K562 (cell line): ENCODE results near the gene EPB41L4A. TPM values are rescaled to one million over a fixed set of nuclear protein-coding genes. Genes with fewer than 3 reads are reported as not detected.

Experiments
- ATAC-seq: fragments of 200-7000 bp; cut with Tn5 transposase; 3 replicates; pipeline ENCODE4 v1.9.1; 2020; ENCODE audit warnings: moderate library complexity
- BruUV-seq: library from RNA; stranded (reverse); fragments of 400-500 nt; replicated peaks from 2 replicates; lab custom pipeline; 2021; lab: Mats Ljungman, UMichigan
- CTCF ChIA-PET: fragments of 300-600 bp; formaldehyde crosslinking; extraction: SDS; loops from one replicate; lab custom pipeline; 2021; ENCODE audit warnings: low intra/inter-chr PET ratio; lab: Yijun Ruan, JAX
- POLR2A ChIA-PET: fragments of 300-600, 350-650 bp; sonication (Branson Sonifier 250); formaldehyde crosslinking; extraction: SDS; loops from one replicate; lab custom pipeline; 2021; ENCODE audit warnings: antibody characterized with exemption, inconsistent platforms; lab: Yijun Ruan, JAX
- DNase-seq, 4 experiments: peaks; one replicate each; pipeline versions ENCODE4 v3.0.0 to v3.0.0-alpha.2; 2011 to 2018; ENCODE audit warnings: low spot score in 3 of 4, mixed read lengths in 3 of 4; ENCODE audit errors: extremely low read depth in 1 of 4
- FAIRE-seq: peaks from 2 replicates; lab custom pipeline; 2011; peaks lifted over from hg19 to GRCh38; lab: Jason Lieb, UNC
- H2AFZ ChIP-seq: 2 replicates; pipeline ENCODE4 v1.6.0; 2011; ENCODE audit warnings: low read depth, low read length, control low read depth, inconsistent platforms
- H3K27ac ChIP-seq: fragments of 200-600 bp; 3 replicates; pipeline ENCODE4 v1.8.0; 2011; ENCODE audit warnings: low read depth, mild to moderate bottlenecking, control low read depth, inconsistent platforms, low read length, moderate library complexity, mixed read lengths; ENCODE audit errors: extremely low read depth
- H3K27me3 ChIP-seq, 2 experiments: fragments of 300-600 bp in 1 of 2; 2 replicates in 1 of 2; 3 replicates in 1 of 2; pipeline versions ENCODE4 v1.6.0 to v1.8.0; 2011; ENCODE audit warnings: inconsistent platforms in 2 of 2, low read length in 2 of 2, mild to moderate bottlenecking in 1 of 2, mixed read lengths in 1 of 2, moderate library complexity in 1 of 2; ENCODE audit not compliant: control insufficient read depth in 2 of 2, insufficient read depth in 2 of 2
- H3K36me3 ChIP-seq: fragments of 300-600 bp; 3 replicates; pipeline ENCODE4 v1.8.0; 2011; ENCODE audit warnings: mild to moderate bottlenecking, low read length, inconsistent platforms; ENCODE audit not compliant: control insufficient read depth, insufficient read depth
- H3K4me1 ChIP-seq, 2 experiments: fragments of 200-600 bp in 1 of 2; replicated peaks in 1 of 2; 2 replicates in 1 of 2; 3 replicates in 1 of 2; pipeline versions ENCODE4 v1.5.1 to v1.8.0; 2011; ENCODE audit warnings: inconsistent platforms in 2 of 2, low read length in 2 of 2, mild to moderate bottlenecking in 1 of 2, mixed read lengths in 1 of 2, moderate library complexity in 1 of 2; ENCODE audit not compliant: control insufficient read depth in 2 of 2, insufficient read depth in 2 of 2
- H3K4me2 ChIP-seq: 2 replicates; pipeline ENCODE4 v1.6.1; 2011; ENCODE audit warnings: low read length, control low read depth, inconsistent platforms, mixed read lengths; ENCODE audit not compliant: insufficient read depth
- H3K4me3 ChIP-seq: fragments of 200-600 bp; sonication (generic), shearing (Covaris generic); 2 replicates; pipeline ENCODE4 v1.5.1; 2016; ENCODE audit warnings: control low read depth, inconsistent platforms
- H3K79me2 ChIP-seq: fragments of 200-600 bp; 3 replicates; pipeline ENCODE4 v1.8.0; 2011; ENCODE audit warnings: low read length, inconsistent platforms; ENCODE audit not compliant: control insufficient read depth, insufficient read depth
- H3K9ac ChIP-seq, 2 experiments: 2 replicates each; pipeline versions ENCODE4 v1.6.0 to v1.6.1; 2011; ENCODE audit warnings: low read depth in 2 of 2, low read length in 2 of 2, control low read depth in 1 of 2, inconsistent platforms in 1 of 2, mild to moderate bottlenecking in 1 of 2, mixed read lengths in 1 of 2; ENCODE audit not compliant: insufficient read depth in 1 of 2
- H3K9me1 ChIP-seq: one replicate; pipeline ENCODE4 v1.6.0; 2011; ENCODE audit warnings: inconsistent platforms, mild to moderate bottlenecking, low read length, moderate library complexity; ENCODE audit not compliant: control insufficient read depth, insufficient read depth
- H3K9me3 ChIP-seq: replicated peaks from 2 replicates; pipeline ENCODE4 v1.5.1; 2011; ENCODE audit warnings: low read depth, low read length, inconsistent platforms; ENCODE audit not compliant: control insufficient read depth, insufficient read depth
- H4K20me1 ChIP-seq: replicated peaks from 2 replicates; pipeline ENCODE4 v1.6.1; 2011; ENCODE audit warnings: low read length, inconsistent platforms, mixed read lengths; ENCODE audit not compliant: control insufficient read depth, insufficient read depth
- ARID2 ChIP-seq: fragments of 450-650 bp; IDR thresholded peaks from 2 replicates; pipeline ENCODE4 v1.6.1; 2017; ENCODE audit warnings: antibody characterized with exemption, mild to moderate bottlenecking
- CREBBP ChIP-seq: IDR thresholded peaks from one replicate; pipeline ENCODE4 v1.6.1; 2012; ENCODE audit warnings: low read depth, mild to moderate bottlenecking, control low read depth, inconsistent platforms, low read length
- GMEB1 ChIP-seq: fragments of 250-450 bp; sonication (Bioruptor Pico); IDR thresholded peaks from 2 replicates; pipeline ENCODE4 v1.4.0; 2020; ENCODE audit warnings: mild to moderate bottlenecking
- JUN ChIP-seq, 2 experiments: sonication (generic) in 1 of 2; formaldehyde crosslinking in 1 of 2; IDR thresholded peaks; 2 replicates each; pipeline versions ENCODE4 v1.6.1 to v1.8.0; 2012 to 2022; ENCODE audit warnings: borderline replicate concordance in 2 of 2, mild to moderate bottlenecking in 2 of 2, improper control_type of control experiment in 1 of 2, low read depth in 1 of 2, low read length in 1 of 2, missing genetic modification reagents in 1 of 2
- MITF ChIP-seq: IDR thresholded peaks from 2 replicates; pipeline ENCODE4 v1.6.1; 2014; ENCODE audit warnings: antibody characterized with exemption
- POLR3G ChIP-seq: IDR thresholded peaks from 2 replicates; pipeline ENCODE4 v1.6.1; 2011; ENCODE audit not compliant: insufficient read length, insufficient replicate concordance; ENCODE audit errors: extremely low read depth
- SMAD2 ChIP-seq: fragments of 150-350 bp; IDR thresholded peaks from 2 replicates; pipeline ENCODE4 v1.6.1; 2014; ENCODE audit warnings: low read depth, mild to moderate bottlenecking, low read length
- SNRNP70 ChIP-seq: fragments of 200-400 bp; formaldehyde crosslinking; optimal IDR thresholded peaks from 2 replicates; pipeline ENCODE3; 2017; ENCODE audit warnings: low read depth, low read length
- TFE3 ChIP-seq: fragments of 450-650 bp; formaldehyde crosslinking; IDR thresholded peaks from 2 replicates; pipeline ENCODE4 v1.4.0; 2020; ENCODE audit warnings: mild to moderate bottlenecking, mixed read lengths
- TRIM25 ChIP-seq: fragments of 450-650 bp; IDR thresholded peaks from 2 replicates; pipeline ENCODE4 v1.7.0; 2016; ENCODE audit warnings: borderline replicate concordance
- ZBTB26 ChIP-seq: fragments of 450-650 bp; formaldehyde crosslinking; IDR thresholded peaks from 2 replicates; pipeline ENCODE4 v1.4.0; 2022; ENCODE audit warnings: missing genetic modification characterization
- ZNF134 ChIP-seq: fragments of 250-450 bp; sonication (Bioruptor Pico); conservative IDR thresholded peaks from 2 replicates; pipeline ENCODE4 v1.4.0; 2020
- ZNF146 ChIP-seq: IDR thresholded peaks from one replicate; pipeline ENCODE4 v1.6.1; 2018; ENCODE audit warnings: missing compliant biosample characterization; ENCODE audit not compliant: unreplicated experiment
- ZNF41 ChIP-seq: fragments of 250-450 bp; sonication (Bioruptor Pico); conservative IDR thresholded peaks from 2 replicates; pipeline ENCODE4 v1.4.0; 2020; ENCODE audit warnings: mild to moderate bottlenecking
- ZNF445 ChIP-seq: fragments of 250-450 bp; sonication (Bioruptor Pico); IDR thresholded peaks from 2 replicates; pipeline ENCODE4 v1.4.0; 2020; ENCODE audit warnings: low read depth, mild to moderate bottlenecking, moderate library complexity
- in situ Hi-C: fragments of 300-500 bp; cut with MboI; formaldehyde crosslinking; loops from 4 replicates; pipeline ENCODE4 v1.15.0; 2018; ENCODE audit warnings: inconsistent platforms, mixed read lengths
- intact Hi-C: fragments of 100-400 bp; cut with micrococcal nuclease; formaldehyde crosslinking; loops from 2 replicates; pipeline ENCODE4 v1.14.2; 2022
- polyA plus RNA-seq, 8 experiments: library from polyadenylated mRNA; depleted of rRNA in 4 of 8; stranded (reverse) in 5 of 8; unstranded in 3 of 8; fragments of >200 nt; fragmentation: Nextera tagmentation in 2 of 8; fragmentation: Illumina TruSeq in 1 of 8; extraction: Ambion mirVana in 2 of 8; extraction: Trizol in 1 of 8; gene quantifications; 2 replicates each; pipeline versions ENCODE4 v1.2.1 to v1.2.3, GENCODE V29; 2011 to 2014; ENCODE audit warnings: inconsistent platforms in 1 of 8, missing spikeins in 1 of 8
- total RNA-seq, 7 experiments: library from RNA; depleted of rRNA in 6 of 7; stranded (reverse); fragments of >200 nt in 6 of 7; fragmentation: Illumina TruSeq in 2 of 7; extraction: Trizol in 2 of 7; gene quantifications; 2 replicates each; pipeline versions ENCODE4 v1.2.1 to v1.2.3, GENCODE V29; 2011 to 2021; ENCODE audit warnings: low replicate concordance in 1 of 7

EPB41L4A gene
- total and polyA plus RNA-seq, 9 of the 15 experiments (the other 6 are each of a cell fraction or from before 2014, with no cell fraction given): 0.04 to 0.35 (median 0.12) TPM; not detected in 3

GRCh38 chr5:112290691-112291090 lies 128.4 kb downstream of the EPB41L4A start:
- DNase-seq: no peak
- Histone ChIP-seq H4K20me1 (no peaks in the 10 kb centered on the region), H2AFZ (no peak overlapping the region), H3K27ac (no peak overlapping the region), H3K9me3 (no peaks in the 10 kb centered on the region), H3K4me3 (no peak overlapping the region), H3K4me2 (no peak overlapping the region), H3K36me3 (no peaks in the 10 kb centered on the region), H3K9me1 (no peaks in the 10 kb centered on the region), H3K9ac (no peak overlapping the region), H3K27me3 (no peaks in the 10 kb centered on the region), H3K79me2 (no peaks in the 10 kb centered on the region), H3K4me1 (no peaks in the 10 kb centered on the region)
- in situ Hi-C loops: no loop called here
- FAIRE-seq: no peak
- intact Hi-C loops: no loop called here
- ChIA-PET CTCF (no interaction called here), POLR2A (no interaction called here)
- ATAC-seq: no peak
- BruUV-seq: no TSS peak
- TF ChIP-seq SNRNP70 (no peak), ZNF146 (CRISPR knock-in tag) (no peak), GMEB1 (CRISPR knock-in tag) (no peak), SMAD2 (no peak), ZBTB26 (no peak), CREBBP (no peak), ZNF445 (CRISPR knock-in tag) (no peak), TRIM25 (no peak), POLR3G (no peak), ARID2 (no peak), TFE3 (no peak), ZNF134 (CRISPR knock-in tag) (no peak), JUN (IDR thresholded peaks at IDR 0.05; ENCODE audit: borderline replicate concordance, low read depth, low read length) (no peak), JUN (CRISPR knock-in tag; IDR thresholded peaks at IDR 0.05; ENCODE audit: borderline replicate concordance) (no peak), MITF (no peak), ZNF41 (CRISPR knock-in tag) (no peak)
